Anterior cingulate cortex (tissue), 58 donors: ENCODE data around the gene TRAF7.
"Not testable (repeated sequence)": the region's sequence is repeated elsewhere in the genome, so short reads cannot be mapped to it uniquely, and the experiment has no call there.

Source experiments
- DNase-seq, 58 donors: peaks; one replicate each; lab custom pipeline; 2025; lab: John Stamatoyannopoulos, UW

TRAF7 gene

GRCh38 chr16:2121853-2122252, 33.7 kb upstream of the TRAF7 start:
- peak in 41 of 58 donors; percentile 17 to 69 (median 43) for DNase-seq

DNA sequence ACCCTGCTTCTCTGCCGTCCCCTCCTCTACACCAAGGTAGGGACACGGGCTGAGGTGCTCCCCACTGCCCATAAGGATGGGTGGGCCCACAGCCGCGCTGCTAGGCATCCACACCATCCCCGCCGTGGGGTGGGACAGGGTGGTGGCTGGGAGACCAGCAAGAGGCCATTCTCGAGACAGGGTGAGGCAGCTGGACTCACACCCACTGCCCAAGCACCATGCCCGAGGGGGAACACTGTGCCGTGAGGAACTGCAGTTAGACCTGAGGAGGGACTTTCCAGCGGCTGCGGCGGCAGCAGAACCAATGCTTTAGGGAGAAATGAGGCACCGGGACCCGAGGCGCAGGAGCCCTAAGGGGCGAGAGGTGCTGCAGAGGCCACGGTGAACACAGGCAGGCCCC, 33.2 kb upstream of the TRAF7 start:
- no peak for DNase-seq

DNA sequence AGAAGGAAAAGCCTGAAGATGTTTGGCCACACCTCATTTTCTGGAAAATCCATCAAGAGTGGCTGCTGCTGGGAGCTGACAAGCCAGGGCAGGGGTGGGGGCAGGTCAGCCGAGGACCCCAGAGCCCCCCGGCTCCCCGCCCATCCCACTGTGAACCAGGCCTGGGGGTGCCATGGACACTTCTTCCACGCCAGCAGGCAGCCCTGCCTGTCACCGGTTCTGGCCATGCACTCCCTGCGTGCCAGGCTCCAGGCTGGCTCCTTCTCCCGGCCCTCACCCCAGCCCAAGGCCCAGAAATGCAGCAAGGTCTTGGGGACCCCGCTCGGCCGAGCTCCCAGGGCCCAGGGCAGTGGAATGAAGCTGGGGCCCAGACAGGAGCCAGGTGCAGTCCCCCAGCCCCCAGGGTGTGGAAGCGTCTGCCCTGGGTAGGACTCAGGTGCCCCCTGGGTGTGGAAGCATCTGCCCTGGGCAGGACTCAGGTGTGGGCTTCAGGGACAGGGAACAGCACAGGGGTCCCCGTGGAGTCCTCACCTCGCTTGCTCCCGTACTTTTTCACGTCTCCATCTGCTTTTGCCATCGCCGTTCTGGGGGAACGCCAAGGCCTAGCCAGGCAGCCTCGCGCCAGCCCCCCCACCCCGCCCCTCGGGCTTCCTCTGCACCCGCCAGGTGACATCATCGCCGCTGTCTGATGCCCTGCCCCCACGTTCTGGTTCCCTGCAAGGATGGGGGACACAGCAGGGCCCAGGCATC, 32.5 kb upstream of the TRAF7 start:
- DNase-seq: not testable (repeated sequence)

GRCh38 chr16:2123706-2124376, 31.7 kb upstream of the TRAF7 start:
- DNase-seq: not testable (repeated sequence)

- peak in 1 of 58 donors; percentile 35 for DNase-seq
Observed at GRCh38 chr16:2124377-2124693, 31.2 kb upstream of the TRAF7 start.

DNA sequence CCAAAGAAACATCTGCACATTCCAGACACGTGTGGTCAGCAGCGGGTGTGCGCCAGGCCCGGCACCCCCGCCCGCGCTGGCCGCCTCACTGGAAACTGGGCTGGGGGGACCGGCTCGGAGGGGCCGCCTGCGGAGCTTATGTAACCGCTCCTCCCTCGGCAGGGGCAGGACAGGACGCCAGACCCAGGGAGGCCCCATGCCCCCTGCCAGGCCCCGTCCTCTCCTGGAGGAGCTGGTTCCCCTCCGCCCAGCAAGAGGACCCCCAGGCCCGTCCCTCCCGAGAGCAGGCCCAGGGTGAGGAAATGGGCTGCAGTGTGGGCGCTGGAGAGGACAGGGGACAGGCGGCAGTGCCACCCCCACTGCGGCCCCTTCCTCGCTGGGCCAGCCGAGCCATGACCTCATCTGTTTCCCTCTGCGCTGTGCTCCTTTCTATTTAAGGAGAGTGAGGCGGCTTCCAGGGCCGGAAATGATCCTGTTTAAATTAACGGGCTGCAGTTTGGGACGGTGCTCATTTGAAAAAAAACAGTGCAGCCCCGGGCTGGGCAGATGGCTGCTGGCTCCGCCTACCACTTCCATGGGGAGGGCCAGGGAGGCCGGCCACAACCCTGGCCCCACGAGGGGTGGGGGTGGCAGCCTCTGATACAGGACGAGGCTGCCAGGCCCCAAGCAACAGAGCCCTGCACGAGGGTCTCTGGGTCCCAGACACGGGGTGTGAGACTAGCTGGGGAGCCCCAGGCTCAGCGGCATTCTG, 30.7 kb upstream of the TRAF7 start:
- DNase-seq: peak in 41 of 58 donors; percentile 22 to 82 (median 54)

- DNase-seq: not testable (repeated sequence)
Observed at GRCh38 chr16:2125609-2126008, 30.0 kb upstream of the TRAF7 start.

GRCh38 chr16:2126161-2126743, 29.3 kb upstream of the TRAF7 start:
- DNase-seq: peak in 50 of 58 donors; percentile 38 to 94 (median 77)

- DNase-seq: peak in 26 of 58 donors; percentile 21 to 58 (median 42)
Observed at GRCh38 chr16:2126928-2127556, 28.5 kb upstream of the TRAF7 start.

DNA sequence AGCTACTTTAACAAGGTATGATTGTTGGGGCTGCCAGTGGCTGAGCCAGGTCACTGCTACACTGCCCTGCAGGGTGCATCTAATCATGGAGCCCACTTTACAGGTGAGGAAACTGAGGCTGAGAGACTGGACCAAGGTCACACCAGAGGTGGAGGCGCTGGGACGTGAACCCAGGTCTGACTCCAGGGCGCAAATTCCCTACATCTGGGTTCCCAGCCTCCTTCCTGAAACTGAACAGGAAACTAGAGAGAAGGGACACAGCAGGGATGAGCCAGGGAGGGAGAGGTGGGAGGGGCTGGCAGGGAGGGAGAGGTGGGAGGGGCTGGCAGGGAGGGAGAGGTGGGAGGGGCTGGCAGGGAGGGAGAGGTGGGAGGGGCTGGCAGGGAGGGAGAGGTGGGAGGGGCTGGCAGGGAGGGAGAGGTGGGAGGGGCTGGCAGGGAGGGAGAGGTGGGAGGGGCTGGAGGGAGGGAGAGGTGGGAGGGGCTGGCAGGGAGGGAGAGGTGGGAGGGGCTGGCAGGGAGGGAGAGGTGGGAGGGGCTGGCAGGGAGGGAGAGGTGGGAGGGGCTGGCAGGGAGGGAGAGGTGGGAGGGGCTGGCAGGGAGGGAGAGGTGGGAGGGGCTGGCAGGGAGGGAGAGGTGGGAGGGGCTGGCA, 27.8 kb upstream of the TRAF7 start:
- DNase-seq: peak in 3 of 58 donors; percentile 17 to 47 (median 35)

DNA sequence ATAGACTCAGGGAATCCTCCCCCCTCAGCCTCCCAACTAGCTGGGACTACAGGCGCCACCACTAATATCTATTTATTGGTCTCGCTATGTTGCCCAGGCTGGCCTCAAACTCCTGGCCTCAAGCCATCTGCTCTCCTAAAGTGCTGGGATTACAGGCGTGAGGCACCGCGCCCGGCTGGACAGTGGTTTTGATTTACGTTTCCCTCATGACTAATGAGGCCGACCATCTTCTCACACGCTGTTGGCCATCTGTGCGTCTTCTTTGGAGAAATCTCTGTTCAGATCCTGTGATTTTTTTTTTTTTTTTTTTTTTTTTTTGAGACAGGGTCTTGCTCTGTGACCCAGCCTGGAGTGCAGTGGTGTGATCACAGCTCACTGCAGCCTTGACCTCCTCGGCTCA, 26.3 kb upstream of the TRAF7 start:
- DNase-seq: not testable (repeated sequence)

- DNase-seq: not testable (repeated sequence)
Observed at GRCh38 chr16:2129890-2130447, 25.6 kb upstream of the TRAF7 start.

GRCh38 chr16:2133797-2134196, 21.8 kb upstream of the TRAF7 start:
- DNase-seq: not testable (repeated sequence)

- DNase-seq: not testable (repeated sequence)
Observed at GRCh38 chr16:2135071-2135470, 20.5 kb upstream of the TRAF7 start.

DNA sequence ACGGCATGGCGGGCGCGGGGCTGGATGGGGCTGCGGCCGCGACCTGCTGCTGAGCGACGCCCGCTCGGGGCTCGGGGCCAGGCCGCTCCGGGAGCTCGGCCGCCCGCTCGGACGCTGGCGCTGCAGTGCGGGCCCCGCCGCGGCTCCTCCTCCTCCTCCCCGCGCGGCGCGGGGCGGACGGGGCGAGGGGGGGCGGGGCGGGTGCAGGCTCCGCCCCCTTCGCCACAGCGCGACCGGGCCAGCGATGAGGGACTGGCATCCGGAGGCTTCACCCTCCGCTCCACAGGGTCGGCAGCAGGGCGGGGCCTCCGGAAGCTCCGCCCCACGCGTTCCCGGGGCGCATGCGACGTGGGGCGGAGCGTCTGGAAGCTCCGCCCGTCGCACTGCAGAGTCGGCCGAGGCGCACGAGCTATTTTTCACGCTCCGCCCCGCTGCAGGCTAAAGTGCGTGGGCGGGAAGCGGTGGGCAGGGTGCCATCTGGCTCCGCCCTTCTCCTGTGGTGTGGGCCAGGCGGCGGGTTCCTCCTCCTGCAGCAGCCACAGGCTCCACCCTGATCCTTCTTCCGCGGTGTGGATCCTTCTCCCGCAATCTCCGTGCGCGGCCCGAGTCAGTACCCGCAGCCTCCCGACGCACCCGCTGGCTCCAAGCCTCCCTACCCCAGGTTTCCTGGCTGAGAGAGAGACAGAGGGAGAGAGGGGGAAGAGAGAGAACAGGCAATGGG, 19.7 kb upstream of the TRAF7 start, which contains the start of gene PKD1:
TSS of gene PKD1 (minus strand) at position 129 of the 721 bp plus-strand sequence. CDS start 209 bp downstream, outside the sequence.
- peak in 57 of 58 donors; percentile 28 to 98 (median 84) for DNase-seq

- peak in 36 of 58 donors; percentile 19 to 86 (median 55) for DNase-seq
Observed at GRCh38 chr16:2142942-2143877, 12.4 kb upstream of the TRAF7 start.

GRCh38 chr16:2143878-2144485, 11.6 kb upstream of the TRAF7 start:
- DNase-seq: no peak
